HG02642 (cell line): ENCODE measurements around the gene SLC25A13.

Experiments
- ATAC-seq: cut with Tn5 transposase; IDR thresholded peaks from one replicate; pipeline ENCODE4 v1.9.1; 2021; ENCODE audit warnings: mild to moderate bottlenecking; ENCODE audit not compliant: unreplicated experiment, poor library complexity

The SLC25A13 gene

GRCh38 chr7:96217147-96217546 lies 104.8 kb downstream of the SLC25A13 start:
- no peak for ATAC-seq

- no peak for ATAC-seq
These were observed 105.5 kb downstream of the SLC25A13 start for GRCh38 chr7:96216373-96216772.

- ATAC-seq: no peak
These were observed 109.4 kb downstream of the SLC25A13 start for GRCh38 chr7:96212474-96212873.

GRCh38 chr7:96211954-96212353 lies 109.9 kb downstream of the SLC25A13 start:
- no peak for ATAC-seq

- no peak for ATAC-seq
These were observed 116.2 kb downstream of the SLC25A13 start for GRCh38 chr7:96205665-96206064.

GRCh38 chr7:96204601-96205000 lies 117.3 kb downstream of the SLC25A13 start:
- ATAC-seq: no peak

GRCh38 chr7:96203786-96204185 lies 118.1 kb downstream of the SLC25A13 start:
- ATAC-seq: no peak

GRCh38 chr7:96202102-96202501 lies 119.8 kb downstream of the SLC25A13 start:
- no peak for ATAC-seq

- no peak for ATAC-seq
These were observed 121.2 kb downstream of the SLC25A13 start for GRCh38 chr7:96200740-96201139.

GRCh38 chr7:96199421-96199820 lies 122.5 kb downstream of the SLC25A13 start:
- ATAC-seq: no peak

- no peak for ATAC-seq
These were observed 123.8 kb downstream of the SLC25A13 start for GRCh38 chr7:96198047-96198636.

GRCh38 chr7:96196676-96197075 lies 125.2 kb downstream of the SLC25A13 start:
- no peak for ATAC-seq

- ATAC-seq: no peak
These were observed 132.6 kb downstream of the SLC25A13 start for GRCh38 chr7:96189129-96189820.

- no peak for ATAC-seq
These were observed 133.3 kb downstream of the SLC25A13 start for GRCh38 chr7:96188591-96188991.

- no peak for ATAC-seq
These were observed 133.7 kb downstream of the SLC25A13 start for GRCh38 chr7:96188174-96188581.

GRCh38 chr7:96187735-96188134 lies 134.2 kb downstream of the SLC25A13 start:
- no peak for ATAC-seq

GRCh38 chr7:96184783-96185182 lies 137.1 kb downstream of the SLC25A13 start:
- no peak for ATAC-seq

GRCh38 chr7:96183163-96183670 lies 138.7 kb downstream of the SLC25A13 start:
- ATAC-seq: no peak

GRCh38 chr7:96182424-96183158 lies 139.3 kb downstream of the SLC25A13 start:
- ATAC-seq: peak; percentile 64

- no peak for ATAC-seq
These were observed 140.7 kb downstream of the SLC25A13 start for GRCh38 chr7:96181174-96181573.

- no peak for ATAC-seq
These were observed 142.1 kb downstream of the SLC25A13 start for GRCh38 chr7:96179837-96180236.
